K562 (cell line): ENCODE measurements around the gene ADAM15. TPM values are rescaled to one million over a fixed set of nuclear protein-coding genes. Genes with fewer than 3 reads are reported as not detected.

Experiments used
- ATAC-seq: fragments of 200-7000 bp; cut with Tn5 transposase; 3 replicates; pipeline ENCODE4 v1.9.1; 2020; ENCODE audit warnings: moderate library complexity
- BruUV-seq: library from RNA; stranded (reverse); fragments of 400-500 nt; replicated peaks from 2 replicates; lab custom pipeline; 2021; lab: Mats Ljungman, UMichigan
- CTCF ChIA-PET: fragments of 300-600 bp; formaldehyde crosslinking; extraction: SDS; loops from one replicate; lab custom pipeline; 2021; ENCODE audit warnings: low intra/inter-chr PET ratio; lab: Yijun Ruan, JAX
- POLR2A ChIA-PET: fragments of 300-600, 350-650 bp; sonication (Branson Sonifier 250); formaldehyde crosslinking; extraction: SDS; loops from one replicate; lab custom pipeline; 2021; ENCODE audit warnings: antibody characterized with exemption, inconsistent platforms; lab: Yijun Ruan, JAX
- DNase-seq, 4 experiments: peaks; one replicate each; pipeline versions ENCODE4 v3.0.0 to v3.0.0-alpha.2; 2011 to 2018; ENCODE audit warnings: low spot score in 3 of 4, mixed read lengths in 3 of 4; ENCODE audit errors: extremely low read depth in 1 of 4
- FAIRE-seq: peaks from 2 replicates; lab custom pipeline; 2011; peaks lifted over from hg19 to GRCh38; lab: Jason Lieb, UNC
- H2AFZ ChIP-seq: 2 replicates; pipeline ENCODE4 v1.6.0; 2011; ENCODE audit warnings: low read depth, low read length, control low read depth, inconsistent platforms
- H3K27ac ChIP-seq: fragments of 200-600 bp; 3 replicates; pipeline ENCODE4 v1.8.0; 2011; ENCODE audit warnings: low read depth, mild to moderate bottlenecking, control low read depth, inconsistent platforms, low read length, moderate library complexity, mixed read lengths; ENCODE audit errors: extremely low read depth
- H3K27me3 ChIP-seq, 2 experiments: fragments of 300-600 bp in 1 of 2; 2 replicates in 1 of 2; 3 replicates in 1 of 2; pipeline versions ENCODE4 v1.6.0 to v1.8.0; 2011; ENCODE audit warnings: inconsistent platforms in 2 of 2, low read length in 2 of 2, mild to moderate bottlenecking in 1 of 2, mixed read lengths in 1 of 2, moderate library complexity in 1 of 2; ENCODE audit not compliant: control insufficient read depth in 2 of 2, insufficient read depth in 2 of 2
- H3K36me3 ChIP-seq: fragments of 300-600 bp; 3 replicates; pipeline ENCODE4 v1.8.0; 2011; ENCODE audit warnings: mild to moderate bottlenecking, low read length, inconsistent platforms; ENCODE audit not compliant: control insufficient read depth, insufficient read depth
- H3K4me1 ChIP-seq, 2 experiments: fragments of 200-600 bp in 1 of 2; replicated peaks in 1 of 2; 2 replicates in 1 of 2; 3 replicates in 1 of 2; pipeline versions ENCODE4 v1.5.1 to v1.8.0; 2011; ENCODE audit warnings: inconsistent platforms in 2 of 2, low read length in 2 of 2, mild to moderate bottlenecking in 1 of 2, mixed read lengths in 1 of 2, moderate library complexity in 1 of 2; ENCODE audit not compliant: control insufficient read depth in 2 of 2, insufficient read depth in 2 of 2
- H3K4me2 ChIP-seq: 2 replicates; pipeline ENCODE4 v1.6.1; 2011; ENCODE audit warnings: low read length, control low read depth, inconsistent platforms, mixed read lengths; ENCODE audit not compliant: insufficient read depth
- H3K4me3 ChIP-seq: fragments of 200-600 bp; sonication (generic), shearing (Covaris generic); 2 replicates; pipeline ENCODE4 v1.5.1; 2016; ENCODE audit warnings: control low read depth, inconsistent platforms
- H3K79me2 ChIP-seq: fragments of 200-600 bp; 3 replicates; pipeline ENCODE4 v1.8.0; 2011; ENCODE audit warnings: low read length, inconsistent platforms; ENCODE audit not compliant: control insufficient read depth, insufficient read depth
- H3K9ac ChIP-seq, 2 experiments: 2 replicates each; pipeline versions ENCODE4 v1.6.0 to v1.6.1; 2011; ENCODE audit warnings: low read depth in 2 of 2, low read length in 2 of 2, control low read depth in 1 of 2, inconsistent platforms in 1 of 2, mild to moderate bottlenecking in 1 of 2, mixed read lengths in 1 of 2; ENCODE audit not compliant: insufficient read depth in 1 of 2
- H3K9me1 ChIP-seq: one replicate; pipeline ENCODE4 v1.6.0; 2011; ENCODE audit warnings: inconsistent platforms, mild to moderate bottlenecking, low read length, moderate library complexity; ENCODE audit not compliant: control insufficient read depth, insufficient read depth
- H3K9me3 ChIP-seq: replicated peaks from 2 replicates; pipeline ENCODE4 v1.5.1; 2011; ENCODE audit warnings: low read depth, low read length, inconsistent platforms; ENCODE audit not compliant: control insufficient read depth, insufficient read depth
- H4K20me1 ChIP-seq: replicated peaks from 2 replicates; pipeline ENCODE4 v1.6.1; 2011; ENCODE audit warnings: low read length, inconsistent platforms, mixed read lengths; ENCODE audit not compliant: control insufficient read depth, insufficient read depth
- GTF3C2 ChIP-seq: IDR thresholded peaks from 3 replicates; pipeline ENCODE4 v1.6.1; 2011; ENCODE audit warnings: borderline replicate concordance, mild to moderate bottlenecking, moderate library complexity; ENCODE audit not compliant: insufficient read length; ENCODE audit errors: extremely low read depth
- HLTF ChIP-seq: fragments of 450-650 bp; IDR thresholded peaks from 2 replicates; pipeline ENCODE4 v1.6.1; 2016
- HNRNPLL ChIP-seq: fragments of 200-400 bp; formaldehyde crosslinking; IDR thresholded peaks from 2 replicates; pipeline ENCODE4 v1.6.1; 2017; ENCODE audit warnings: low read length, low read depth, mild to moderate bottlenecking; ENCODE audit not compliant: poor library complexity, severe bottlenecking
- MBD1 ChIP-seq: fragments of 250-450 bp; sonication (Bioruptor Pico); IDR thresholded peaks from 2 replicates; pipeline ENCODE4 v1.8.0; 2022; ENCODE audit warnings: inconsistent platforms
- NFIX ChIP-seq: fragments of 250-450 bp; sonication (Bioruptor Pico); IDR thresholded peaks from 2 replicates; pipeline ENCODE4 v1.4.0; 2020; ENCODE audit warnings: low read depth, mild to moderate bottlenecking, moderate library complexity
- RBM15 ChIP-seq: fragments of 200-400 bp; formaldehyde crosslinking; IDR thresholded peaks from 2 replicates; pipeline ENCODE4 v1.6.1; 2018; ENCODE audit warnings: mild to moderate bottlenecking, low read length, moderate library complexity; ENCODE audit not compliant: insufficient read depth
- RBM17 ChIP-seq: fragments of 200-400 bp; formaldehyde crosslinking; IDR thresholded peaks from 2 replicates; pipeline ENCODE4 v1.6.1; 2017; ENCODE audit warnings: low read depth, mild to moderate bottlenecking, low read length, borderline replicate concordance
- RNF219 ChIP-seq: fragments of 250-450 bp; sonication (Bioruptor Pico); IDR thresholded peaks from 2 replicates; pipeline ENCODE4 v1.5.0; 2022; ENCODE audit warnings: mild to moderate bottlenecking
- SMARCA5 ChIP-seq: fragments of 450-650 bp; IDR thresholded peaks from 2 replicates; pipeline ENCODE4 v1.6.1; 2016
- ZBTB8A ChIP-seq: fragments of 450-650 bp; IDR thresholded peaks from 2 replicates; pipeline ENCODE4 v1.6.1; 2018; ENCODE audit warnings: mild to moderate bottlenecking, moderate library complexity; ENCODE audit not compliant: partially characterized antibody
- ZNF165 ChIP-seq: fragments of 250-450 bp; sonication (Bioruptor Pico); IDR thresholded peaks from 2 replicates; pipeline ENCODE4 v1.4.0; 2020; ENCODE audit warnings: borderline replicate concordance
- ZNF639 ChIP-seq, 2 experiments: fragments of 200-800 bp in 1 of 2; sonication (Bioruptor generic) in 1 of 2; sonication (generic) in 1 of 2; formaldehyde crosslinking in 1 of 2; IDR thresholded peaks in 1 of 2; conservative IDR thresholded peaks in 1 of 2; 2 replicates each; pipeline versions ENCODE4 v1.5.0 to v1.6.1; 2016 to 2020; ENCODE audit warnings: missing compliant biosample characterization in 1 of 2, missing genetic modification characterization in 1 of 2, missing genetic modification reagents in 1 of 2
- WGBS: fragments of 100-300 bp; shearing (Covaris generic); methylation state at CpG from one replicate; pipeline ENCODE4 v1.1.6; 2016; ENCODE audit warnings: low coverage, mixed read lengths; ENCODE audit not compliant: insufficient coverage; ENCODE audit errors: missing lambda C conversion rate; 5-methylcytosine and 5-hydroxymethylcytosine counted together
- in situ Hi-C: fragments of 300-500 bp; cut with MboI; formaldehyde crosslinking; loops from 4 replicates; pipeline ENCODE4 v1.15.0; 2018; ENCODE audit warnings: inconsistent platforms, mixed read lengths
- intact Hi-C: fragments of 100-400 bp; cut with micrococcal nuclease; formaldehyde crosslinking; loops from 2 replicates; pipeline ENCODE4 v1.14.2; 2022
- polyA plus RNA-seq, 8 experiments: library from polyadenylated mRNA; depleted of rRNA in 4 of 8; stranded (reverse) in 5 of 8; unstranded in 3 of 8; fragments of >200 nt; fragmentation: Nextera tagmentation in 2 of 8; fragmentation: Illumina TruSeq in 1 of 8; extraction: Ambion mirVana in 2 of 8; extraction: Trizol in 1 of 8; gene quantifications; 2 replicates each; pipeline versions ENCODE4 v1.2.1 to v1.2.3, GENCODE V29; 2011 to 2014; ENCODE audit warnings: inconsistent platforms in 1 of 8, missing spikeins in 1 of 8
- total RNA-seq, 7 experiments: library from RNA; depleted of rRNA in 6 of 7; stranded (reverse); fragments of >200 nt in 6 of 7; fragmentation: Illumina TruSeq in 2 of 7; extraction: Trizol in 2 of 7; gene quantifications; 2 replicates each; pipeline versions ENCODE4 v1.2.1 to v1.2.3, GENCODE V29; 2011 to 2021; ENCODE audit warnings: low replicate concordance in 1 of 7

ADAM15 gene
- total and polyA plus RNA-seq, 9 of the 15 experiments (the other 6 are each of a cell fraction or from before 2014, with no cell fraction given): 0.69 to 72.3 (median 32.8) TPM

- no peak for TF ChIP-seq MBD1 (CRISPR knock-in tag)
- no peak for TF ChIP-seq RNF219 (CRISPR knock-in tag)
- no peak for TF ChIP-seq HNRNPLL
- TF ChIP-seq ZBTB8A: no peak
- TF ChIP-seq, all 486 proteins: peak for 0
Measured at GRCh38 chr1:155023627-155024026, 27.5 kb upstream of the ADAM15 start (continued).

- H3K9ac ChIP-seq: no peak overlapping the region
- ChIA-PET POLR2A (no interaction called here), CTCF (no interaction called here)
- no peak overlapping the region for H3K4me2 ChIP-seq
- no peak overlapping the region for H2AFZ ChIP-seq
- WGBS: 89% methylated on average over 9 of the region's 9 CpGs
- no peaks in the 10 kb centered on the region for H4K20me1 ChIP-seq
- no peaks in the 10 kb centered on the region for H3K27me3 ChIP-seq
- H3K27ac ChIP-seq: no peak overlapping the region
- H3K4me1 ChIP-seq: peaks cover 13 to 16% of the 10 kb centered on the region in 2 experiments; a peak in 3 of 5 replicates
- DNase-seq (no peak), FAIRE-seq (no peak), ATAC-seq (no peak)
- H3K9me1 ChIP-seq: no peaks in the 10 kb centered on the region
- no peaks in the 10 kb centered on the region for H3K79me2 ChIP-seq
- in situ Hi-C loops: no loop called here
- H3K4me3 ChIP-seq: no peak overlapping the region
- intact Hi-C loops: no loop called here
- no peaks in the 10 kb centered on the region for H3K36me3 ChIP-seq
- no TSS peak for BruUV-seq
- no peaks in the 10 kb centered on the region for H3K9me3 ChIP-seq
- TF ChIP-seq RBM15: no peak
- no peak for TF ChIP-seq RBM17
- TF ChIP-seq SMARCA5: no peak
- TF ChIP-seq HLTF: no peak
- no peak for TF ChIP-seq GTF3C2
- no peak for TF ChIP-seq ZNF165
- TF ChIP-seq NFIX (CRISPR knock-in tag): no peak
- TF ChIP-seq ZNF639 (CRISPR knock-in tag; conservative IDR thresholded peaks at IDR 0.05 in 1 of 2, IDR thresholded peaks at IDR 0.05 in 1 of 2): no peak
Measured at GRCh38 chr1:155024315-155024714, 26.8 kb upstream of the ADAM15 start.
